Measurements from ENCODE around the gene DNLZ. TPM values are rescaled to one million over a fixed set of nuclear protein-coding genes. Genes with fewer than 3 reads are reported as not detected.

DNLZ gene
- total RNA-seq, 4 donors from 2014 or later = 37.9 to 65.1 (median 54.3) TPM

DNA sequence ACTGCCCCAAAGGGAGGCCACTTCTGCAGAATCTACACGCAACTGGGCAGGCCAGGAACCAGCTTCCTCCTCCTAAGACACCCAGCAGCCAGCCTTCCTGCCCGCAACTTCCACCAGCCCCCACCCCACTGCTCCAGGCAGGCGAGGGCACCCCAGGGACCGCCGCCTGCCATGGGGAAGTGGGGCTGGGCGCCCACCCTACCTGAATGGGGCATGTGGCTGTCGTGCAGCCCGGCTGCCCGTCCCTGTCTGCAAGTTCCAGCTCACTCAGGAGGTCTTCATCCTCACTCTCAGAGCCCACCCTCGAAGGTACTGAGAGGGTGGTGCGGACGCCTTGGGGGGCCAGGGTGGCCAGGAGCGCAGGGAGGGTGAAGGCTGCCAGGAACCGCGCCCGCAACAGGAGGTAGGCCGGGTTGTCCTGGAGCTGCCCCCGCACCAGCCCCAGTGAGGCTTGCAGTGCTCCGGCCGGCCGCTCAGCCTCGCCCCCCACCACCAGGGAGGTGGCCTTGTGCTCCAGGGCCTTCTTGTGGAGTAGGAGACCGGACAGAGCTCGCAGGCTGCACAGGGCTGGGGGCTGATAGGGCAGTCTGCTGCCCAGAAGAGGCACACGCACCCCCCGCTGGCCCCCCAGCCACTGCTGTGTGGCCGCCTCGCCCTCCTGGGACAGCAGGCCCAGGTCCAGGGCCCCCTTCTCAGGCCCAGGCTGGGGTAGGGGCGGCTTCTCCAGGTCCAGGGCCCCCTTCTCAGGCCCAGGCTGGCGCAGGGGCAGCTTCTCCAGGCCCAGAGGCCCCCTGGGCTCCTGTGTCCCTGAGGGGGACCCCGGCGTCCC is 14.0 kb upstream of the DNLZ start:
- in situ Hi-C loops (cut with MboI; ENCODE audit: low sequenced_read_pairs in 4 of 4) = no loop called here
- no peak for DNase-seq
- Histone ChIP-seq H3K27ac (no peak overlapping the region), H3K9me3 (no peaks in the 10 kb centered on the region), H3K4me1 (no peaks in the 10 kb centered on the region), H3K36me3 (peaks cover 0 to 35% of the 10 kb centered on the region in 2 donors), H3K4me3 (no peak overlapping the region), H3K27me3 (peaks cover 0 to 2% (median 0%) of the 10 kb centered on the region in 3 donors)
- intact Hi-C loops (cut with DNase I; ENCODE audit: low total_unique reads) = no loop called here
- ATAC-seq = no peak
- TF ChIP-seq, protein P1, sequence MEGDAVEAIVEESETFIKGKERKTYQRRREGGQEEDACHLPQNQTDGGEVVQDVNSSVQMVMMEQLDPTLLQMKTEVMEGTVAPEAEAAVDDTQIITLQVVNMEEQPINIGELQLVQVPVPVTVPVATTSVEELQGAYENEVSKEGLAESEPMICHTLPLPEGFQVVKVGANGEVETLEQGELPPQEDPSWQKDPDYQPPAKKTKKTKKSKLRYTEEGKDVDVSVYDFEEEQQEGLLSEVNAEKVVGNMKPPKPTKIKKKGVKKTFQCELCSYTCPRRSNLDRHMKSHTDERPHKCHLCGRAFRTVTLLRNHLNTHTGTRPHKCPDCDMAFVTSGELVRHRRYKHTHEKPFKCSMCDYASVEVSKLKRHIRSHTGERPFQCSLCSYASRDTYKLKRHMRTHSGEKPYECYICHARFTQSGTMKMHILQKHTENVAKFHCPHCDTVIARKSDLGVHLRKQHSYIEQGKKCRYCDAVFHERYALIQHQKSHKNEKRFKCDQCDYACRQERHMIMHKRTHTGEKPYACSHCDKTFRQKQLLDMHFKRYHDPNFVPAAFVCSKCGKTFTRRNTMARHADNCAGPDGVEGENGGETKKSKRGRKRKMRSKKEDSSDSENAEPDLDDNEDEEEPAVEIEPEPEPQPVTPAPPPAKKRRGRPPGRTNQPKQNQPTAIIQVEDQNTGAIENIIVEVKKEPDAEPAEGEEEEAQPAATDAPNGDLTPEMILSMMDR (IDR thresholded peaks at IDR 0.05 in 4 of 5, conservative IDR thresholded peaks at IDR 0.05 in 1 of 5) = no peak
- TF ChIP-seq POLR2A (IDR thresholded peaks at IDR 0.05) = no peak

DNA sequence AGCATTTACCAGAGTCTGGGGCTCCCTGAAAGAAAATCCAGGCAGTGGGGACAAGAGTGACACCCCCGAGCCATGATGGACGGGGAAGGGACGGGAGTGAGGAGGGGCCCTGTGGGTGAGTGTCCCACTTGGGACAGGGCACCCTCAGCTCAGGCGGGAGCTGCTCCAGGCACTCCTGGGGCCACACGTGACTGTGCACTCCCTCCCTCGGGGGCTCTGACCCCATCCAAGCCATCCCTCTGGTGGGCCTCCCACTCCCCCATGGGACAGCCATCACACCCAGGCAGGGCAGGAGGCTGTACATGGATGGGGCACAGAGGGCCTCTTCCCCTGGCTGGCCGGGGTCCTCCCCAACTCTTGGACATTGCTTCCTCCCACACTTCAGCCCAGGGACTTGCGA is 12.9 kb upstream of the DNLZ start:
- no peaks in the 10 kb centered on the region for H3K4me1 ChIP-seq
- H3K27me3 ChIP-seq = peaks cover 0 to 5% (median 0%) of the 10 kb centered on the region in 3 donors
- H3K27ac ChIP-seq = no peak overlapping the region
- peaks cover 0 to 26% of the 10 kb centered on the region in 2 donors for H3K36me3 ChIP-seq
- no peak for TF ChIP-seq POLR2A (IDR thresholded peaks at IDR 0.05)
- TF ChIP-seq, protein P1 (IDR thresholded peaks at IDR 0.05 in 4 of 5, conservative IDR thresholded peaks at IDR 0.05 in 1 of 5) = no peak
- in situ Hi-C loops (cut with MboI; ENCODE audit: low sequenced_read_pairs in 4 of 4) = no loop called here
- no peak overlapping the region for H3K4me3 ChIP-seq
- no peaks in the 10 kb centered on the region for H3K9me3 ChIP-seq
- intact Hi-C loops (cut with DNase I; ENCODE audit: low total_unique reads) = no loop called here
- DNase-seq = no peak
- no peak for ATAC-seq

DNA sequence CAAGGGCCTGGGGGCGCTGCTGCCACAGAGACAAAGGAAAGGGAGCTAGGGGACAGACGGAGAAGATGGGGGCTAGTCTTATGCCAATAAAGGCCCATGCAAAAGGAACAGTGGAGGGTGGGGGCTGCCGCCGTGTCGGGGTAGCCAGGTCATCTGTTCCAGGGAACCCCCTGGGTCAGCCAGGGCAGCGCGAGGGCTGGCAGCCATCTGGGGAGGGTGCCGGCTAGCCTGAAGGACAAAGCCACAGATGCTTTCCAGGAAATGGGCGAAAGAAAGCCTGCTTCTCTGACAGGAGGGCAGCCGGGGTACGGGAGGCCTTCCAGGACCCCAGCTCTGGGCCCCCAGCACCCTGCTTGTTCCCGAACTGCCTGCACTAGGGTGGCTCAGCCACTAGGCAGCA is 11.6 kb upstream of the DNLZ start:
- Histone ChIP-seq H3K27ac (no peak overlapping the region), H3K4me1 (no peaks in the 10 kb centered on the region), H3K36me3 (peaks cover 0 to 15% of the 10 kb centered on the region in 2 donors), H3K4me3 (no peak overlapping the region), H3K27me3 (peaks cover 0 to 5% (median 0%) of the 10 kb centered on the region in 3 donors), H3K9me3 (no peaks in the 10 kb centered on the region)
- DNase-seq (no peak), ATAC-seq (no peak)
- intact Hi-C loops (cut with DNase I; ENCODE audit: low total_unique reads) = no loop called here
- in situ Hi-C loops (cut with MboI; ENCODE audit: low sequenced_read_pairs in 4 of 4) = no loop called here
- no peak for TF ChIP-seq POLR2A (IDR thresholded peaks at IDR 0.05)
- TF ChIP-seq, protein P1 (IDR thresholded peaks at IDR 0.05 in 4 of 5, conservative IDR thresholded peaks at IDR 0.05 in 1 of 5) = no peak

DNA sequence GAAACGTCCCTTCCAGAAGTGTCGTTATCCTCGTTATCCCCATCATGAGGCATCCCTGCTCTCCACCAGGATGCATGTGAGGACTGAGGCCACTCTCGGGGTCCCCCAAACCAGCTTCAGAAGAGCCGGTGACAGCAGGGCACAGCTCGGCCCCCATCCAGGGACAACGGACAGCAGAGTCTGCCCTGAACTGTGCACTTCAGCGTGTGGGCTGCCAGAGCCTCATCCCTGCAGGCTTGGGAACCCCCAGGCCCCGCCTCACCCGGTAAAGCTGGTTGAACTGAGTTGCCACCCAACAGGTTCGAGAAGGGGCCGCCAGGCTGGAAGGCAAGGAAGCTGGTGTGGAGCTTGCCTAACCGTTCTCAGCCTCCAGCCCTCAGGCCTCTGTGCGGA is 10.6 kb upstream of the DNLZ start:
- H3K27me3 ChIP-seq = peaks cover 0 to 5% (median 0%) of the 10 kb centered on the region in 3 donors
- no peak for ATAC-seq
- DNase-seq = no peak
- in situ Hi-C loops (cut with MboI; ENCODE audit: low sequenced_read_pairs in 4 of 4) (no loop called here), intact Hi-C loops (cut with DNase I; ENCODE audit: low total_unique reads) (no loop called here)
- H3K9me3 ChIP-seq = no peaks in the 10 kb centered on the region
- H3K4me1 ChIP-seq = no peaks in the 10 kb centered on the region
- H3K36me3 ChIP-seq = peaks cover 0 to 6% of the 10 kb centered on the region in 2 donors
- H3K4me3 ChIP-seq = no peak overlapping the region
- TF ChIP-seq, protein P1 (IDR thresholded peaks at IDR 0.05 in 4 of 5, conservative IDR thresholded peaks at IDR 0.05 in 1 of 5) = no peak
- no peak for TF ChIP-seq POLR2A (IDR thresholded peaks at IDR 0.05)
- H3K27ac ChIP-seq = no peak overlapping the region
